Measurements from ENCODE around the gene USP46. TPM values are rescaled to one million over a fixed set of nuclear protein-coding genes. Genes with fewer than 3 reads are reported as not detected.

Gene USP46
- total and polyA plus RNA-seq, 2 of the 4 experiments (the other 2 are of a cell fraction) = 9.3 to 15.4 TPM

- H2BK20ac ChIP-seq (ENCODE audit: low read depth, low read length) = no peak overlapping the region
- H3K4me3 ChIP-seq (ENCODE audit: insufficient read depth, low read depth, low read length) = no peak overlapping the region
- no peak overlapping the region for H3K23ac ChIP-seq (ENCODE audit: low read depth, low read length)
- H3K56ac ChIP-seq (ENCODE audit: extremely low read depth, insufficient read depth, low read length) = no peak overlapping the region
- no peak overlapping the region for H3K4me2 ChIP-seq (ENCODE audit: low read depth, low read length)
- H3K14ac ChIP-seq (replicated peaks; ENCODE audit: low read depth, low read length) = no peak overlapping the region
- H2AK5ac ChIP-seq (ENCODE audit: low read depth, low read length) = no peak overlapping the region
- no CpG with 5 or more reads among the region's 2 CpGs for WGBS, 2 experiments (ENCODE audit: extremely low coverage in 2 of 2, insufficient read length in 1 of 2)
- peaks cover 2% of the 10 kb centered on the region; the same call in 1 of the 2 replicates for H3K4me1 ChIP-seq (ENCODE audit: control insufficient read depth, insufficient read depth, low read length)
- no peak overlapping the region for H2BK15ac ChIP-seq (ENCODE audit: low read depth, low read length)
- H4K91ac ChIP-seq (ENCODE audit: insufficient read depth, low read depth, low read length) = no peak overlapping the region
- no peak overlapping the region for H4K5ac ChIP-seq (ENCODE audit: low read depth, low read length)
- in situ Hi-C loops (cut with MboI; ENCODE audit: low sequenced_read_pairs) (no loop called here), intact Hi-C loops (cut with micrococcal nuclease) (no loop called here), dilution Hi-C loops (cut with HindIII; ENCODE audit: low sequenced_read_pairs, unreplicated experiment) (no loop called here)
- no peak for TF ChIP-seq ELK1 (IDR thresholded peaks at IDR 0.05; ENCODE audit: borderline replicate concordance, low read depth, low read length)
- TF ChIP-seq RAD21 (IDR thresholded peaks at IDR 0.05; ENCODE audit: low read length) = no peak
- no peak for TF ChIP-seq MAFK (IDR thresholded peaks at IDR 0.05; ENCODE audit: low read depth, low read length)
- TF ChIP-seq RFX5 (IDR thresholded peaks at IDR 0.05; ENCODE audit: low read depth, low read length) = no peak
- TF ChIP-seq MXI1 (IDR thresholded peaks at IDR 0.05; ENCODE audit: borderline replicate concordance, low read depth, low read length) = no peak
- no peak for TF ChIP-seq NFE2L2 (IDR thresholded peaks at IDR 0.05; ENCODE audit: low read depth, low read length)
- TF ChIP-seq USF2 (IDR thresholded peaks at IDR 0.05; ENCODE audit: low read depth, low read length) = no peak
- no peak for TF ChIP-seq CEBPB (IDR thresholded peaks at IDR 0.05; ENCODE audit: low read depth, low read length)
- TF ChIP-seq FOS (IDR thresholded peaks at IDR 0.05; ENCODE audit: low read depth, low read length) = no peak
- TF ChIP-seq POLR2A (IDR thresholded peaks at IDR 0.05; ENCODE audit: low read depth, low read length) = no peak
- no peak for TF ChIP-seq MAZ (IDR thresholded peaks at IDR 0.05; ENCODE audit: borderline replicate concordance, low read depth, low read length)
- TF ChIP-seq CTCF (conservative IDR thresholded peaks at IDR 0.05; ENCODE audit: low read depth, low read length) = no peak
- peaks cover 13% of the 10 kb centered on the region for H3K36me3 ChIP-seq (ENCODE audit: control insufficient read depth, insufficient read depth, low read length)
- no peak overlapping the region for H3K18ac ChIP-seq (ENCODE audit: low read depth, low read length)
- no peaks in the 10 kb centered on the region for H3K27me3 ChIP-seq (ENCODE audit: control insufficient read depth, insufficient read depth, low read length)
- CTCF ChIA-PET = interaction anchor here (0.6 to 1.5 kb wide), 2 partner anchors 15 to 84 kb away, joined by 3 to 5 read pairs; no protein-coding TSS in a partner anchor
- H2BK5ac ChIP-seq (ENCODE audit: low read depth, low read length, poor library complexity, severe bottlenecking) = no peak overlapping the region
- no peak overlapping the region for H2BK120ac ChIP-seq (ENCODE audit: low read depth, low read length)
- H2AK9ac ChIP-seq (replicated peaks; ENCODE audit: low read depth, low read length, poor library complexity) = no peak overlapping the region
- H3K9me1 ChIP-seq (ENCODE audit: insufficient read depth, low read length) = peaks cover 9% of the 10 kb centered on the region; the same call in 1 of the 2 replicates
- no peak overlapping the region for H4K8ac ChIP-seq (ENCODE audit: low read depth in 2 of 2, low read length in 2 of 2)
- POLR2A ChIA-PET (ENCODE audit: unreplicated experiment) = no interaction called here
- H3K9me3 ChIP-seq (ENCODE audit: control insufficient read depth, insufficient read depth, low read length) = no peaks in the 10 kb centered on the region
- H3K79me1 ChIP-seq (ENCODE audit: low read depth in 1 of 2, low read length in 2 of 2) = peaks cover 26 to 40% of the 10 kb centered on the region in 2 experiments
- peaks cover 13% of the 10 kb centered on the region; the same call in 1 of the 2 replicates for H4K20me1 ChIP-seq (ENCODE audit: insufficient read depth, low read length)
- H3K4ac ChIP-seq (ENCODE audit: low read depth, low read length) = no peak overlapping the region
- DNase-seq = no peak
- no peak overlapping the region for H2AFZ ChIP-seq (replicated peaks; ENCODE audit: low read length, poor library complexity)
- H3K27ac ChIP-seq (ENCODE audit: insufficient read depth, low read length) = no peak overlapping the region
- ATAC-seq (ENCODE audit: low read depth) = no peak
- BruUV-seq (replicated peaks) = no TSS peak
- no peak overlapping the region for H3K9ac ChIP-seq (ENCODE audit: low read depth, low read length)
Measured at GRCh38 chr4:52628974-52629373, 30.1 kb downstream of the USP46 start.
